Measurements from ENCODE around the gene EEF1AKMT4.

- TF ChIP-seq, protein P1, sequence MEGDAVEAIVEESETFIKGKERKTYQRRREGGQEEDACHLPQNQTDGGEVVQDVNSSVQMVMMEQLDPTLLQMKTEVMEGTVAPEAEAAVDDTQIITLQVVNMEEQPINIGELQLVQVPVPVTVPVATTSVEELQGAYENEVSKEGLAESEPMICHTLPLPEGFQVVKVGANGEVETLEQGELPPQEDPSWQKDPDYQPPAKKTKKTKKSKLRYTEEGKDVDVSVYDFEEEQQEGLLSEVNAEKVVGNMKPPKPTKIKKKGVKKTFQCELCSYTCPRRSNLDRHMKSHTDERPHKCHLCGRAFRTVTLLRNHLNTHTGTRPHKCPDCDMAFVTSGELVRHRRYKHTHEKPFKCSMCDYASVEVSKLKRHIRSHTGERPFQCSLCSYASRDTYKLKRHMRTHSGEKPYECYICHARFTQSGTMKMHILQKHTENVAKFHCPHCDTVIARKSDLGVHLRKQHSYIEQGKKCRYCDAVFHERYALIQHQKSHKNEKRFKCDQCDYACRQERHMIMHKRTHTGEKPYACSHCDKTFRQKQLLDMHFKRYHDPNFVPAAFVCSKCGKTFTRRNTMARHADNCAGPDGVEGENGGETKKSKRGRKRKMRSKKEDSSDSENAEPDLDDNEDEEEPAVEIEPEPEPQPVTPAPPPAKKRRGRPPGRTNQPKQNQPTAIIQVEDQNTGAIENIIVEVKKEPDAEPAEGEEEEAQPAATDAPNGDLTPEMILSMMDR (conservative IDR thresholded peaks at IDR 0.05): no peak
- no peak for TF ChIP-seq ZFX (IDR thresholded peaks at IDR 0.05)
Measured at GRCh38 chr3:184275381-184275701, 25.9 kb downstream of the EEF1AKMT4 start.
